ENCODE data around the gene TRA2A. TPM values are rescaled to one million over a fixed set of nuclear protein-coding genes. Genes with fewer than 3 reads are reported as not detected.

The TRA2A gene
- total and polyA plus RNA-seq, 2 of the 13 experiments (the other 11 are each of a cell fraction or from before 2014, with no cell fraction given), result 39.1 to 41.6 TPM

DNA sequence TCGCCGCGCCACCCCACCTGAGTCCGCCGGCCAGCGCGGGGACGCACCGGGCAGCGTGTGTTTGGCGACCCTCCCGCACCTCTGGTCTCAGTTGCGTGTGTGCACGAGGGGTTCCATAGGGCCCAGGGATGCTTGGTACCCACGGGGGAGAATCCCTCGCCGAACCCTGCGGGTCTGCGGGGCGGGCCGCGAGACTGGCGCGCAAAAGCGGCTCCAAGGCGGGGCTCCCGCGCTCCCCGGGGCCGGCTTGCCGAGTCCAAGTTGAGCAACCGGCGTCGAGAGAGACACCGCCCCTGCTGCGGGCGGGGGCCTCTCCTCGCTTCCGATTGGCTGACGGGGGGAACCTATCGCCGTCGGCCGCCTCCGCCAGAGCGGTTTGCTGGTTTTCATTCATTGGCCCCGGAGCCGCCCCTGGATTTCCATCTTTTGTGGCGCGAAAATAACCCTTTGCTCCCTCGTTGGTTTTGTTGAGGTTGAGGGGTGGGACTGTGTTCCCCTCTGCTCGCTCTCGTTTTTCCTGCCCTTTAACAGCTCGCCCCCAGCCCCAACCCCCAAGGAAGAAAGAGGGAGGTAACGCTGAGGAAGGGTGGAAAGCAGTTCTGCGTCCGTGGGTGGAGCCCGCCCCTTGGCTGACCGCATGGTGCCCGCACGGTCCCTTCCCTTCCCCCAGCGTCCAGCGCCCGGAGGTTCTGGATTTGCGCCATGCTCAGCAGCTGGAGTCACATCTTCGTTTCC is 57.5 kb downstream of the TRA2A start (continued):
- TF ChIP-seq, protein P1, sequence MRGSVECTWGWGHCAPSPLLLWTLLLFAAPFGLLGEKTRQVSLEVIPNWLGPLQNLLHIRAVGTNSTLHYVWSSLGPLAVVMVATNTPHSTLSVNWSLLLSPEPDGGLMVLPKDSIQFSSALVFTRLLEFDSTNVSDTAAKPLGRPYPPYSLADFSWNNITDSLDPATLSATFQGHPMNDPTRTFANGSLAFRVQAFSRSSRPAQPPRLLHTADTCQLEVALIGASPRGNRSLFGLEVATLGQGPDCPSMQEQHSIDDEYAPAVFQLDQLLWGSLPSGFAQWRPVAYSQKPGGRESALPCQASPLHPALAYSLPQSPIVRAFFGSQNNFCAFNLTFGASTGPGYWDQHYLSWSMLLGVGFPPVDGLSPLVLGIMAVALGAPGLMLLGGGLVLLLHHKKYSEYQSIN (CRISPR knock-in tag; IDR thresholded peaks at IDR 0.05; ENCODE audit: borderline replicate concordance), result no peak
- TF ChIP-seq, protein P2, sequence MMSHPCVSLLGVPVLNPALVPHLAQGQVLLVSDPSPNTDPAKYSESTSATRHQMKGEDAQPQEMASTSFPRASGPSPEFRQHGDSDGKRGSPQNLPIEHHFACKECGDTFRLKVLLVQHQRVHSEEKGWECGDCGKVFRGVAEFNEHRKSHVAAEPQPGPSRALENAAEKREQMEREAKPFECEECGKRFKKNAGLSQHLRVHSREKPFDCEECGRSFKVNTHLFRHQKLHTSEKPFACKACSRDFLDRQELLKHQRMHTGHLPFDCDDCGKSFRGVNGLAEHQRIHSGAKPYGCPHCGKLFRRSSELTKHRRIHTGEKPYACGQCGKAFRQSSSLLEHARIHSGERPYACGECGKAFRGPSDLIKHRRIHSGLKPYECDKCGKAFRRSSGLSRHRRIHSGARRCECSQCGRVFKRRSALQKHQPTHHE (CRISPR knock-in tag; IDR thresholded peaks at IDR 0.05; ENCODE audit: borderline replicate concordance), result no peak; the same call in 1 of the 2 replicates
- TF ChIP-seq, protein P3, sequence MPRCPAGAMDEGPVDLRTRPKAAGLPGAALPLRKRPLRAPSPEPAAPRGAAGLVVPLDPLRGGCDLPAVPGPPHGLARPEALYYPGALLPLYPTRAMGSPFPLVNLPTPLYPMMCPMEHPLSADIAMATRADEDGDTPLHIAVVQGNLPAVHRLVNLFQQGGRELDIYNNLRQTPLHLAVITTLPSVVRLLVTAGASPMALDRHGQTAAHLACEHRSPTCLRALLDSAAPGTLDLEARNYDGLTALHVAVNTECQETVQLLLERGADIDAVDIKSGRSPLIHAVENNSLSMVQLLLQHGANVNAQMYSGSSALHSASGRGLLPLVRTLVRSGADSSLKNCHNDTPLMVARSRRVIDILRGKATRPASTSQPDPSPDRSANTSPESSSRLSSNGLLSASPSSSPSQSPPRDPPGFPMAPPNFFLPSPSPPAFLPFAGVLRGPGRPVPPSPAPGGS (CRISPR knock-in tag; IDR thresholded peaks at IDR 0.05), result peak; percentile 76; the same call in 1 of the 2 replicates
- TF ChIP-seq TBX2 (CRISPR knock-in tag; IDR thresholded peaks at IDR 0.05; ENCODE audit: borderline replicate concordance), result peak; percentile 86
- TF ChIP-seq TOE1 (CRISPR knock-in tag; IDR thresholded peaks at IDR 0.05), result no peak
- TF ChIP-seq, protein P4, sequence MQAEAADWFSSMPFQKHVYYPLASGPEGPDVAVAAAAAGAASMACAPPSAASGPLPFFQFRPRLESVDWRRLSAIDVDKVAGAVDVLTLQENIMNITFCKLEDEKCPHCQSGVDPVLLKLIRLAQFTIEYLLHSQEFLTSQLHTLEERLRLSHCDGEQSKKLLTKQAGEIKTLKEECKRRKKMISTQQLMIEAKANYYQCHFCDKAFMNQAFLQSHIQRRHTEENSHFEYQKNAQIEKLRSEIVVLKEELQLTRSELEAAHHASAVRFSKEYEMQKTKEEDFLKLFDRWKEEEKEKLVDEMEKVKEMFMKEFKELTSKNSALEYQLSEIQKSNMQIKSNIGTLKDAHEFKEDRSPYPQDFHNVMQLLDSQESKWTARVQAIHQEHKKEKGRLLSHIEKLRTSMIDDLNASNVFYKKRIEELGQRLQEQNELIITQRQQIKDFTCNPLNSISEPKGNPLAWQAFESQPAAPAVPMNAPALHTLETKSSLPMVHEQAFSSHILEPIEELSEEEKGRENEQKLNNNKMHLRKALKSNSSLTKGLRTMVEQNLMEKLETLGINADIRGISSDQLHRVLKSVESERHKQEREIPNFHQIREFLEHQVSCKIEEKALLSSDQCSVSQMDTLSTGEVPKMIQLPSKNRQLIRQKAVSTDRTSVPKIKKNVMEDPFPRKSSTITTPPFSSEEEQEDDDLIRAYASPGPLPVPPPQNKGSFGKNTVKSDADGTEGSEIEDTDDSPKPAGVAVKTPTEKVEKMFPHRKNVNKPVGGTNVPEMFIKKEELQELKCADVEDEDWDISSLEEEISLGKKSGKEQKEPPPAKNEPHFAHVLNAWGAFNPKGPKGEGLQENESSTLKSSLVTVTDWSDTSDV (CRISPR knock-in tag; IDR thresholded peaks at IDR 0.05), result no peak
- TF ChIP-seq U2AF1 (optimal IDR thresholded peaks at IDR 0.05; ENCODE audit: low read depth, low read length), result peak; percentile 54
- TF ChIP-seq ZFP36L1 (CRISPR knock-in tag; IDR thresholded peaks at IDR 0.05), result no peak; the same call in 1 of the 2 replicates
- TF ChIP-seq SOX6 (IDR thresholded peaks at IDR 0.05), result no peak
- TF ChIP-seq SOX6 (CRISPR knock-in tag; IDR thresholded peaks at IDR 0.05), result peak; percentile 72
- no peak; the same call in 1 of the 2 replicates for TF ChIP-seq EHMT2 (IDR thresholded peaks at IDR 0.05; ENCODE audit: borderline replicate concordance, low read depth, low read length)
- TF ChIP-seq, protein P5, sequence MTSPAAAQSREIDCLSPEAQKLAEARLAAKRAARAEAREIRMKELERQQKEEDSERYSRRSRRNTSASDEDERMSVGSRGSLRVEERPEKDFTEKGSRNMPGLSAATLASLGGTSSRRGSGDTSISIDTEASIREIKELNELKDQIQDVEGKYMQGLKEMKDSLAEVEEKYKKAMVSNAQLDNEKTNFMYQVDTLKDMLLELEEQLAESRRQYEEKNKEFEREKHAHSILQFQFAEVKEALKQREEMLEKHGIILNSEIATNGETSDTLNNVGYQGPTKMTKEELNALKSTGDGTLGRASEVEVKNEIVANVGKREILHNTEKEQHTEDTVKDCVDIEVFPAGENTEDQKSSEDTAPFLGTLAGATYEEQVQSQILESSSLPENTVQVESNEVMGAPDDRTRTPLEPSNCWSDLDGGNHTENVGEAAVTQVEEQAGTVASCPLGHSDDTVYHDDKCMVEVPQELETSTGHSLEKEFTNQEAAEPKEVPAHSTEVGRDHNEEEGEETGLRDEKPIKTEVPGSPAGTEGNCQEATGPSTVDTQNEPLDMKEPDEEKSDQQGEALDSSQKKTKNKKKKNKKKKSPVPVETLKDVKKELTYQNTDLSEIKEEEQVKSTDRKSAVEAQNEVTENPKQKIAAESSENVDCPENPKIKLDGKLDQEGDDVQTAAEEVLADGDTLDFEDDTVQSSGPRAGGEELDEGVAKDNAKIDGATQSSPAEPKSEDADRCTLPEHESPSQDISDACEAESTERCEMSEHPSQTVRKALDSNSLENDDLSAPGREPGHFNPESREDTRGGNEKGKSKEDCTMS (CRISPR knock-in tag; conservative IDR thresholded peaks at IDR 0.05), result no peak
- TF ChIP-seq, protein P6, sequence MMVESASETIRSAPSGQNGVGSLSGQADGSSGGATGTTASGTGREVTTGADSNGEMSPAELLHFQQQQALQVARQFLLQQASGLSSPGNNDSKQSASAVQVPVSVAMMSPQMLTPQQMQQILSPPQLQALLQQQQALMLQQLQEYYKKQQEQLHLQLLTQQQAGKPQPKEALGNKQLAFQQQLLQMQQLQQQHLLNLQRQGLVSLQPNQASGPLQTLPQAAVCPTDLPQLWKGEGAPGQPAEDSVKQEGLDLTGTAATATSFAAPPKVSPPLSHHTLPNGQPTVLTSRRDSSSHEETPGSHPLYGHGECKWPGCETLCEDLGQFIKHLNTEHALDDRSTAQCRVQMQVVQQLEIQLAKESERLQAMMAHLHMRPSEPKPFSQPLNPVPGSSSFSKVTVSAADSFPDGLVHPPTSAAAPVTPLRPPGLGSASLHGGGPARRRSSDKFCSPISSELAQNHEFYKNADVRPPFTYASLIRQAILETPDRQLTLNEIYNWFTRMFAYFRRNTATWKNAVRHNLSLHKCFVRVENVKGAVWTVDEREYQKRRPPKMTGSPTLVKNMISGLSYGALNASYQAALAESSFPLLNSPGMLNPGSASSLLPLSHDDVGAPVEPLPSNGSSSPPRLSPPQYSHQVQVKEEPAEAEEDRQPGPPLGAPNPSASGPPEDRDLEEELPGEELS (CRISPR knock-in tag; IDR thresholded peaks at IDR 0.05), result peak; percentile 63
- TF ChIP-seq, protein P7, sequence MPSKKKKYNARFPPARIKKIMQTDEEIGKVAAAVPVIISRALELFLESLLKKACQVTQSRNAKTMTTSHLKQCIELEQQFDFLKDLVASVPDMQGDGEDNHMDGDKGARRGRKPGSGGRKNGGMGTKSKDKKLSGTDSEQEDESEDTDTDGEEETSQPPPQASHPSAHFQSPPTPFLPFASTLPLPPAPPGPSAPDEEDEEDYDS (CRISPR knock-in tag; IDR thresholded peaks at IDR 0.05), result peak; percentile 58
- no peak for TF ChIP-seq ARNT (IDR thresholded peaks at IDR 0.05)
- peak; percentile 76; the same call in 1 of the 2 replicates for TF ChIP-seq ZNF776 (CRISPR knock-in tag; IDR thresholded peaks at IDR 0.05)
- no peak for TF ChIP-seq PHF5A (CRISPR knock-in tag; IDR thresholded peaks at IDR 0.05; ENCODE audit: low read depth, unreplicated experiment)

All from HepG2 (cell line).